Measurements from ENCODE around the gene MAST4. TPM values are rescaled to one million over a fixed set of nuclear protein-coding genes. Genes with fewer than 3 reads are reported as not detected.

The MAST4 gene
- total and polyA plus RNA-seq, 2 of the 13 experiments (the other 11 are each of a cell fraction or from before 2014, with no cell fraction given): 3.4 to 3.7 TPM

DNA sequence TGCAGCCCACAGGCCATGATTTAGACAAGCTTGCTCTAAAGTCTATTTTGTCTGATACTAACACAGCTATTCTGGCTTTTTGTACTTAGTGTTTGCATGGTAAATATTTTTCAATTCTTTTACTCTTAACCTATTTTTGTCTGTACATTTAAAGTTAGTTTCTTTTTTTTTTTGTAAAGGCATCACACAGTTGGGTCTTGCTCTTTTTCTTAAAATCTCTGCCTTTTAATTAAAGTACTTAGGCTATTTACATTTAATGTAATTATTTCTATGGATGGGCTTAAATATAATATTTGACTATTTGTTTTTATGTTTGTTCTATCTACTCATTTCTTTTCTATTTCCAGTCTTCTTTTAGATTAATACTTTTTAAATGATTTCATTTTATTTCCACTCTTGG lies 49.7 kb upstream of the MAST4 start:
- no peaks in the 10 kb centered on the region for H4K20me1 ChIP-seq (ENCODE audit: insufficient read depth, low read length)
- FAIRE-seq: no peak
- H3K4me3 ChIP-seq (replicated peaks in 1 of 3; ENCODE audit: insufficient read depth in 1 of 3, low read depth in 2 of 3, low read length in 3 of 3): no peak overlapping the region
- no peak overlapping the region for H3K27ac ChIP-seq (ENCODE audit: extremely low read length, insufficient read depth, low read length)
- no peak overlapping the region for H3K9ac ChIP-seq (ENCODE audit: insufficient read depth, low read depth, low read length)
- TF ChIP-seq HMG20A (CRISPR knock-in tag; IDR thresholded peaks at IDR 0.05; ENCODE audit: borderline replicate concordance) (no peak), ZNF260 (CRISPR knock-in tag; IDR thresholded peaks at IDR 0.05; ENCODE audit: borderline replicate concordance, low read depth) (no peak), ZNF331 (CRISPR knock-in tag; IDR thresholded peaks at IDR 0.05) (no peak), ZNF777 (CRISPR knock-in tag; IDR thresholded peaks at IDR 0.05) (no peak), ZNF549 (CRISPR knock-in tag; IDR thresholded peaks at IDR 0.05) (no peak), ZNF354B (CRISPR knock-in tag; IDR thresholded peaks at IDR 0.05) (no peak), TOPORS (CRISPR knock-in tag; IDR thresholded peaks at IDR 0.05) (no peak), ZNF850 (CRISPR knock-in tag; conservative IDR thresholded peaks at IDR 0.05) (no peak), PAWR (CRISPR knock-in tag; IDR thresholded peaks at IDR 0.05; ENCODE audit: borderline replicate concordance) (no peak), ZNF30 (CRISPR knock-in tag; IDR thresholded peaks at IDR 0.05) (no peak), ZNF747 (CRISPR knock-in tag; IDR thresholded peaks at IDR 0.05; ENCODE audit: borderline replicate concordance) (no peak), ZFYVE20 (CRISPR knock-in tag; IDR thresholded peaks at IDR 0.05; ENCODE audit: borderline replicate concordance, low read depth) (no peak), SRF (IDR thresholded peaks at IDR 0.05; ENCODE audit: low read depth, low read length) (no peak)
- TF ChIP-seq, protein P1, sequence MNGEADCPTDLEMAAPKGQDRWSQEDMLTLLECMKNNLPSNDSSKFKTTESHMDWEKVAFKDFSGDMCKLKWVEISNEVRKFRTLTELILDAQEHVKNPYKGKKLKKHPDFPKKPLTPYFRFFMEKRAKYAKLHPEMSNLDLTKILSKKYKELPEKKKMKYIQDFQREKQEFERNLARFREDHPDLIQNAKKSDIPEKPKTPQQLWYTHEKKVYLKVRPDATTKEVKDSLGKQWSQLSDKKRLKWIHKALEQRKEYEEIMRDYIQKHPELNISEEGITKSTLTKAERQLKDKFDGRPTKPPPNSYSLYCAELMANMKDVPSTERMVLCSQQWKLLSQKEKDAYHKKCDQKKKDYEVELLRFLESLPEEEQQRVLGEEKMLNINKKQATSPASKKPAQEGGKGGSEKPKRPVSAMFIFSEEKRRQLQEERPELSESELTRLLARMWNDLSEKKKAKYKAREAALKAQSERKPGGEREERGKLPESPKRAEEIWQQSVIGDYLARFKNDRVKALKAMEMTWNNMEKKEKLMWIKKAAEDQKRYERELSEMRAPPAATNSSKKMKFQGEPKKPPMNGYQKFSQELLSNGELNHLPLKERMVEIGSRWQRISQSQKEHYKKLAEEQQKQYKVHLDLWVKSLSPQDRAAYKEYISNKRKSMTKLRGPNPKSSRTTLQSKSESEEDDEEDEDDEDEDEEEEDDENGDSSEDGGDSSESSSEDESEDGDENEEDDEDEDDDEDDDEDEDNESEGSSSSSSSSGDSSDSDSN (CRISPR knock-in tag; IDR thresholded peaks at IDR 0.05): no peak
- TF ChIP-seq, protein P2, sequence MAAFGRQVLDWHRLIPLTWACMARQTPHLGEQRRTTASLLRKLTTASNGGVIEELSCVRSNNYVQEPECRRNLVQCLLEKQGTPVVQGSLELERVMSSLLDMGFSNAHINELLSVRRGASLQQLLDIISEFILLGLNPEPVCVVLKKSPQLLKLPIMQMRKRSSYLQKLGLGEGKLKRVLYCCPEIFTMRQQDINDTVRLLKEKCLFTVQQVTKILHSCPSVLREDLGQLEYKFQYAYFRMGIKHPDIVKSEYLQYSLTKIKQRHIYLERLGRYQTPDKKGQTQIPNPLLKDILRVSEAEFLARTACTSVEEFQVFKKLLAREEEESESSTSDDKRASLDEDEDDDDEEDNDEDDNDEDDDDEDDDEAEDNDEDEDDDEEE (CRISPR knock-in tag; IDR thresholded peaks at IDR 0.05): no peak
- TF ChIP-seq, protein P3, sequence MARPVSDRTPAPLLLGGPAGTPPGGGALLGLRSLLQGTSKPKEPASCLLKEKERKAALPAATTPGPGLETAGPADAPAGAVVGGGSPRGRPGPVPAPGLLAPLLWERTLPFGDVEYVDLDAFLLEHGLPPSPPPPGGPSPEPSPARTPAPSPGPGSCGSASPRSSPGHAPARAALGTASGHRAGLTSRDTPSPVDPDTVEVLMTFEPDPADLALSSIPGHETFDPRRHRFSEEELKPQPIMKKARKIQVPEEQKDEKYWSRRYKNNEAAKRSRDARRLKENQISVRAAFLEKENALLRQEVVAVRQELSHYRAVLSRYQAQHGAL (CRISPR knock-in tag; IDR thresholded peaks at IDR 0.05; ENCODE audit: not compliant biosample characterization): no peak
- TF ChIP-seq, protein P4, sequence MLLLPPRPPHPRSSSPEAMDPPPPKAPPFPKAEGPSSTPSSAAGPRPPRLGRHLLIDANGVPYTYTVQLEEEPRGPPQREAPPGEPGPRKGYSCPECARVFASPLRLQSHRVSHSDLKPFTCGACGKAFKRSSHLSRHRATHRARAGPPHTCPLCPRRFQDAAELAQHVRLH (CRISPR knock-in tag; IDR thresholded peaks at IDR 0.05; ENCODE audit: borderline replicate concordance, low read depth): no peak
- TF ChIP-seq, protein P5, sequence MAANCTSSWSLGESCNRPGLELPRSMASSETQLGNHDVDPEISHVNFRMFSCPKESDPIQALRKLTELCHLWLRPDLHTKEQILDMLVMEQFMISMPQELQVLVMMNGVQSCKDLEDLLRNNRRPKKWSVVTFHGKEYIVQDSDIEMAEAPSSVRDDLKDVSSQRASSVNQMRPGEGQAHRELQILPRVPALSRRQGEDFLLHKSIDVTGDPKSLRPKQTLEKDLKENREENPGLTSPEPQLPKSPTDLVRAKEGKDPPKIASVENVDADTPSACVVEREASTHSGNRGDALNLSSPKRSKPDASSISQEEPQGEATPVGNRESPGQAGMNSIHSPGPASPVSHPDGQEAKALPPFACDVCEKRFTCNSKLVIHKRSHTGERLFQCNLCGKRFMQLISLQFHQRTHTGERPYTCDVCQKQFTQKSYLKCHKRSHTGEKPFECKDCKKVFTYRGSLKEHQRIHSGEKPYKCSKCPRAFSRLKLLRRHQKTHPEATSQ (CRISPR knock-in tag; IDR thresholded peaks at IDR 0.05; ENCODE audit: borderline replicate concordance): no peak
- no TSS peak for BruUV-seq (replicated peaks)
- H3K36me3 ChIP-seq (replicated peaks in 1 of 2; ENCODE audit: control insufficient read depth in 1 of 2, insufficient read depth in 2 of 2, low read length in 2 of 2): no peaks in the 10 kb centered on the region
- ChIA-PET POLR2A (no interaction called here), CTCF (ENCODE audit: low intra/inter-chr PET ratio, low total read pairs) (no interaction called here)
- H3K4me2 ChIP-seq (ENCODE audit: low read depth, low read length): no peak overlapping the region
- no peaks in the 10 kb centered on the region for H3K27me3 ChIP-seq (ENCODE audit: control insufficient read depth in 1 of 2, insufficient read depth in 2 of 2, low read length in 2 of 2)
- no peak overlapping the region for H2AFZ ChIP-seq (ENCODE audit: low read length)
- no peaks in the 10 kb centered on the region for H3K9me3 ChIP-seq (ENCODE audit: low read length)
- intact Hi-C loops (cut with micrococcal nuclease; ENCODE audit: unreplicated experiment) (no loop called here), in situ Hi-C loops (cut with HindIII; ENCODE audit: extremely low pct_ligation_motif_present, low pct_unique_long_range_greater_than_20kb) (no loop called here)
- ATAC-seq: no peak
- H3K79me2 ChIP-seq (ENCODE audit: insufficient read depth, low read length): no peaks in the 10 kb centered on the region
- no peaks in the 10 kb centered on the region for H3K4me1 ChIP-seq (ENCODE audit: insufficient read depth, low read length)
- DNase-seq (ENCODE audit: low spot score): no peak

All from HepG2 (cell line).